Measurements from ENCODE around the gene MUCL1.
"Not testable (repeated sequence)": the region's sequence is repeated elsewhere in the genome, so short reads cannot be mapped to it uniquely, and the experiment has no call there.

Gene MUCL1

GRCh38 chr12:54853933-54854538 lies at the start of gene MUCL1:
Gene MUCL1, plus strand, starts transcription at chr12:54854516. Its CDS starts 67 bp downstream, at chr12:54854583.
- DNase-seq = peak; percentile 73

DNA sequence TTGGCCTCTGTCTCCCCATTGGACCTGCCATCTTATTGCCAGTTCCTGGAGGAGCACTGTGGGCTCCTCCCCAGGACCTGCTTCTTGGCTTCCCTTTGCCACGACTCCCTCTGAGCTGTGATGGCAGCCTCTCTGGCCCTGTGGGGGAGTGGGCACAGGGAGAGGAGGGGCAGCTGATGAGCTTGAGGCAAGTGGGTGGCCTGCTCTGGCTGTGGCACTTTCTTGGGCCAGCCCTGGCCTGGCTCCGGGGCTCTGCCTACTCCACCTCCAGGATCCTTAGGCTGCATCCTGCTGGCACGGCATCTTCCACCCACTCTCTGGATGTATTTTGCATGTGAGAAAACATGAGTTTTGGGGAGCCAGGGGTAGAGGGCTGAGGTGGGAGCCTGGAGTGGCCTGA lies 32.6 kb upstream of the MUCL1 start:
- no peak for DNase-seq

GRCh38 chr12:54824402-54824801 lies 29.9 kb upstream of the MUCL1 start:
- no peak for DNase-seq

DNA sequence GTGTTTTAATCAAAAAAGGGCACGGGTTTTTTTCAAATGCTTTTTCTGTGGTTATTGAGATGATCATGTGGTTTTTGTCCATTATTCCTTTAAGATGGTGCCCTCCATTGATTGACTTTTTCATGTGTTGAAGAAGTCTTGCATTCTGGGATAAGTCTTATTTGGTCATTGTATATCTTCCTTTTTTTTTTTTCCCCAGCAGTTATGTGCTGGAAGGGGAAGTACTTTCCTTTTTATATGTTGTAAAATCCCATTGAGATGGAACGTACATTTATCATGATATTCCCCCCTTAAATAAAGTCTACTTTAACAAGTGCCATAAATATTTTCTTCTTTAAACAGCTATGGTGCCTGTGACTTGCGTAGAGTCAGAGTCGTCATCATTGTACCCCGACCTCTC lies 24.8 kb upstream of the MUCL1 start:
- DNase-seq = no peak

DNA sequence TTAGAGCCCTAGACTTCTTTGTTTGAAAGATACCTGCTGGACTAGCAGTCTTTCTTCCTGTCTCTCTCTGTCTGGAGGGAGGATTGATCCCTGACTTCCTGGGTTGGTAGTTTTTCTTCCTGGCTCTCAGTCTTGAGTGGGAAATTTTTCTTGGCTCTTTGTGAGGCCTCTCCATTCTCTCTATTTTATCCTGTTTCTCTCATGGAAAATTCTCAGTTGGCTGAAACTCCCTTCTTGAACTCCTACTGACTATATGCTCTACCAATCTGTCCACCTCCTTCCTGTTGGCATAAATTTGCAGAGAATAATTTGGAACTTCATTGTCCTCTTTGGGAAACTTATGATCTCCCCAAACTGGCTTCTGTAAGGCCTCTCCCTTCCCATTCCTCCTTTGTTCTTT lies 24.1 kb upstream of the MUCL1 start:
- no peak for DNase-seq

- DNase-seq = no peak
These were observed 22.7 kb upstream of the MUCL1 start for GRCh38 chr12:54831631-54832030.

DNA sequence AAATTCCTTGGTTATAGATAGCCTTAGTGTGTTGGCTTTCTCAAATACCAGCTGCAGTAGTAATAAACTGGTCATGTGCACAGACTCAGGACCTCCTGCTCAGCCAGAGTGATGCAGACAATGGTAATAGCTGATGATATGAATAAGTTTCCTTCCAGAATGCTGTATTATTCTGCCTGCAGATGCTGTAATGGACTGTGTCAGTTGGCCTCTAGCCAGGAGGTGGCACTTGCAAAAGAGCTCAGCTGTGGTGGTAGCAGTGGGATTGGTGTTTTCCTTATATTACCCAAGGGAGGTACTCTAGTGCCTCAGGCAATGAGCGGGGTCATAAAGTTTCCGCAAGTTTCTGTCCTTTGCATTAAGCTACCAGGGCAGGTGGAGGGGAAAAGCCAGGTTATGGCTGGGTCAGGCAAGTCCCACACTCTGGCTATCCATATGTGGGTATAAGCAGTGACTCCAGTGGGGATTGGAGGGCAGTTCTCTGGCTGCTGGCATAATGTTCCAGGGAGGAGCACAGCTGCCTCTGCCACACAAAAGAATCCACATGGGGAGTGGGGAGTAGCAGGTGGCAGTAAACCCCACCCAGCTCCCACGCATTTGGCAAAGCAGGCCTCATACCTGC lies 14.0 kb upstream of the MUCL1 start:
- DNase-seq = no peak

- DNase-seq = no peak
These were observed 3.1 kb downstream of the MUCL1 start for GRCh38 chr12:54857406-54857805.

DNA sequence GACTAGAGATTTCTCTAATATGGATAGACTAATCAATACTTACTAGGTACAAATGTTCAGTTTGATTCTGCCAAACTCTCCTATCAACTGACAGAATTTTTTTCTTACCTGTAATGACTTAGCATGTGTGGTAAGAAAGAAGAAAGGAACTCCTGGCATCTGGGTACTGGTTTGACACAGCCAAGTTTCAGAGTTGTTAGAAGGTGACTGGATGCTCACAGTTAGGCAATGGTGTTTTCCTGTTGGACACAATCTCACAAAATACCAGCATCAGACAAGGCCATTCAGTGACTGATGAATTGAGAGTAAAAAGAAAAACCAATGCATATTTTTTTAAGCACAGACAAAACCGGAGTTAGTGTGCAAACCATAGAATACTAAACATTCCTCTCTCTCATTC lies 4.2 kb downstream of the MUCL1 start:
- DNase-seq = no peak

DNA sequence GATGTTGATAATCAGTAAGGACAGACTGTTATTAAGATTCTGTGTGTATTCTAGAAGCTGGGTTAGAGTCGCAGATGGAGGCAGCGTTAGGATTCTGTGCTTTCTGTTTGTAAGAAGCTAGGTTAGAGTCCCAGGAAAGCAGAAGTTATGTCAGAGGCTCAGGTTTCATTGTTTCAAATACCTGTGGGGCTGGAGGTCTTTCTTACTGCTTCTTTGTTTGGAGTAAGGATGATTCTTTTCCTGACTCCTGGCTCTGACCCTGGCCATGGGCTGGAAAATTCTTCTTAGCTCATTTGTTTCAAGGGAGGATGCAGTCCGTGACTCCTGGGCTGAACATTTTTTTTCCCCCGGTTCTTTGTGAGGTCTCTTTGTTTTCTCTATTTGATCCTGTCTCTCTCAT lies 5.2 kb downstream of the MUCL1 start:
- no peak for DNase-seq

DNA sequence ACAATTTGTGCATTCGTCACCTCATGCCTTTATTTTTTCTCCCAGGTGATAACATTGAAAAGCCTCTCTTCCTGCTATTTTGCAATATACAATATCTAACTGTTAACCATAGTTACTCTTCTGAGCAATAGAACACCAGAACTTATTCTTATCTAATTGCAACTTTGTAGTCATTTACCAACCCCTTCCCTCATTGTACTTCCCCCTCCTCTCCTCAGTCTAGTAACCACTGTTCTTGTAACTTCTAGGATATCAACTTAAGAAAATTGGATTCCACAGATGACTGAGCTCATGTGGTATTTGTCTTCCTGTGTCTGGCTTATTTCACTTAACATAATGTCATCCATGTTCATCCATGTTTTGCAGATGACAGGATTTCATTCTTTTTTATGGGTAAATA lies 7.6 kb downstream of the MUCL1 start:
- no peak for DNase-seq

- DNase-seq = no peak
These were observed 9.8 kb downstream of the MUCL1 start for GRCh38 chr12:54863948-54864618.

DNA sequence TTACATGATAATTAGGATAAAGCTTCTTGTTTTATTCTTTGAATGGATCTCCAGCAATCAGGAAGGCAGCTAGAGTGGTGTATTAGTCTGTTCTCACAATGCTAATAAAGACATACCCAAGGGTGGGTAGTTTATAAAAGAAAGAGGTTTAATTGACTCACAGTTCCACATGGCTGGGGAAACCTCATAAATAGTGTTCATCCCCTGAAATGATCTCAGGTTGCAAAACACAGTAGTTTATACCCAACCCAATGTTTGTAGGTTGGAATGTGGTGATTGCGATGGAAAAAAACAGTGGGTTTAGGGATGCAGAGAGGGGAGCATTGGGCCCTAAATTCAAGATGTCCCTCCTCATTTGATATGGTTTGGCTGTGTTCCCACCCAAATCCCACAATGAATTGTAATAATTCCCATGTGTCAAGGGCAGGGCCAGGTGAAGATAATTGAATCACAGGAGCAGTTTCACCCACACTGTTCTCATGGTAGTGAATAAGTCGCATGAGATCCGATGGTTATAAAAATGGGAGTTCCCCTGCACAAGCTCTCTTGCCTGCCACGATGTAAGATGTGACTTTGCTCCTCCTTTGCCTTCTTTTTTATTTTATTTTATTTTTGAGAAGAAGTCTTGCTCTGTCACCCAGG lies 11.5 kb downstream of the MUCL1 start:
- DNase-seq = no peak

DNA sequence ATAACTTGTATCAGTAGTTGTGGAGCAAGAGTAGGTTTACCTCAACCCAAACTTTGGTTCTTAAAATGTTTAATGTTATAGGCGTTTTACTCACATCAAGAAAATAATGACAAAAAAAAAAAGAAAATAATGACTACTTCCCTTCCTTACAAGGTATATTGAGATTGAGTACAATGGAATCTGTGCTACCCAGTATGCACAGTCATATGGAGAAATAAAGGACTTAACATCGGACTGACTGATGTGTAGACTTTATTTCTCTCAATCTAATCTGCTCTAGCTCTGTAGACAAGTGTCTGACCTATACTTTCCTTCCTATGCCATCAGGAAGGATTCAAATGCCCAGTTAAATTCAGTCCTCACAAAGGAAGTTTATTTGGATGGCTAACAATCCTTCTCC lies 14.4 kb downstream of the MUCL1 start:
- DNase-seq = no peak

- no peak for DNase-seq
These were observed 15.7 kb downstream of the MUCL1 start for GRCh38 chr12:54870048-54870447.

DNA sequence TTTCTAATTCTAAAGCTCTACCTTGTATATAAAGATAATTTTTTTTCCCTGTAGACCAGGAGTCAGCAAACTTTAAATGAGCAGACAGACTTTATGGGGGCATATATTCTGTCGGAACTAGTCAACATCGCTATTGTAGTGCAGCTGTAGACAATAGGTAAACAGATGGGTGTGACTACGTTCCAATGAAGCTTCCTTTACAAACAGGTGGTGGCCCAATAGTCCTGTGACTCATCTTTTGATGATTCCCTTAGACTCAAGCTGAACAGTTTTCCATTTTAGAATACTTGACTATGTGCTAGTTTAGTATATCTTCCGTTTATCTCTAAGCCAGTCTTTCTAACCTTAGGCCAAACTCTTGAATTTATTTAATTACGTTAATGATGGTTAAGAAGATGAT lies 16.3 kb downstream of the MUCL1 start:
- no peak for DNase-seq

- no peak for DNase-seq
These were observed 24.8 kb downstream of the MUCL1 start for GRCh38 chr12:54879150-54879549.

- no peak for DNase-seq
These were observed 25.3 kb downstream of the MUCL1 start for GRCh38 chr12:54879579-54879978.

DNA sequence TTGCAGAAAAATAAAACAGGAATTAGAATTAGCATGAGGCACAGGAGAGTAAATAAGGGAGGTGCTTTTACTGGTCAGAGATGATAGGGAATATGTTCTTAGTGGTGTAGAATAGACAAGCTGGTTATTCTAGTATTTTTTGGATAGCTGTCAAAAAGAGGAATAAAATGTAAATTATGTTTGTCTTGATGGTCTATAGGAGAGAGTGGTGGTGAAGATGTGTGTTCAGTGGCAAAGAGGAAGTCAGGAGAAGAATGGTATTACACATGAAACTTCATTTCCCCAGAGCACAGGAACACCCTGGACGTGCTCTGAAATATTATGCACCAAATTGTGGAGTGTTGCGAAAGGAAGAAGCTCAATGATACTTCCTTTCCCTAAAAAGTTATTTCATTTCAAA lies 27.8 kb downstream of the MUCL1 start:
- DNase-seq = no peak

GRCh38 chr12:54882597-54882996 lies 28.3 kb downstream of the MUCL1 start:
- DNase-seq = not testable (repeated sequence)

DNA sequence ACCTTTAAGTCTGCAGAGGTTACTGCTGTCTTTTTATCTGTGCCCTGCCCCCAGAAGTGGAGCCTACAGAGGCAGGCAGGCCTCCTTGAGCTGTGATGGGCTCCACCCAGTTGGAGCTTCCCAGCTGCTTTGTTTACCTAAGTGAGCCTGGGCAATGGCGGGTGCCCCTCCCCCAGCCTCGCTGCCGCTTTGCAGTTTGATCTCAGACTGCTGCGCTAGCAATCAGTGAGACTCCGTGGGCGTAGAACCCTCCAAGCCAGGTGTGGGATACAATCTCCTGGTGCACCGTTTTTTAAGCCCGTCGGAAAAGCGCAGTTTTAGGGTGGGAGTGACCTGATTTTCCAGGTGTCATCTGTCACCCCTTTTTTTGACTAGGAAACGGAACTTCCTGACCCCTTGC lies 34.1 kb downstream of the MUCL1 start:
- DNase-seq = not testable (repeated sequence)

DNA sequence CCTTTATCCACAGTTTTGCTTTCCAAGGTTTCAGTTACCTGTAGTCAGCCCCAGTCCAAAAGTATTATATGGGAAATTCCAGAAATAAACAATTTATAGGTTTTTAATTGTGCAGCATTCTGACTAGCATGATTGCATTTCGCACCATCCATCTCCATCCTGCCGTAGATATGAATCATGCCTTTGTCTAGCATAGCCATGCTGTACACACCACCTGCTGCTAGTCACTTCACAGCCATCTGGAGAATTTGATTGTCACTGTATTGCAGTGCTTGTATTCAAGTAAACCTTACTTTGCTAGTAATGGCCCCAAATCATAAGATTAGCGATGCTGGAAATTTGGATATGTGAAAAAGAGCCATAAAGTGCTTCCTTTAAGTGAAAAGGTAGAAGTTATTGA lies 36.0 kb downstream of the MUCL1 start:
- DNase-seq = no peak

DNA sequence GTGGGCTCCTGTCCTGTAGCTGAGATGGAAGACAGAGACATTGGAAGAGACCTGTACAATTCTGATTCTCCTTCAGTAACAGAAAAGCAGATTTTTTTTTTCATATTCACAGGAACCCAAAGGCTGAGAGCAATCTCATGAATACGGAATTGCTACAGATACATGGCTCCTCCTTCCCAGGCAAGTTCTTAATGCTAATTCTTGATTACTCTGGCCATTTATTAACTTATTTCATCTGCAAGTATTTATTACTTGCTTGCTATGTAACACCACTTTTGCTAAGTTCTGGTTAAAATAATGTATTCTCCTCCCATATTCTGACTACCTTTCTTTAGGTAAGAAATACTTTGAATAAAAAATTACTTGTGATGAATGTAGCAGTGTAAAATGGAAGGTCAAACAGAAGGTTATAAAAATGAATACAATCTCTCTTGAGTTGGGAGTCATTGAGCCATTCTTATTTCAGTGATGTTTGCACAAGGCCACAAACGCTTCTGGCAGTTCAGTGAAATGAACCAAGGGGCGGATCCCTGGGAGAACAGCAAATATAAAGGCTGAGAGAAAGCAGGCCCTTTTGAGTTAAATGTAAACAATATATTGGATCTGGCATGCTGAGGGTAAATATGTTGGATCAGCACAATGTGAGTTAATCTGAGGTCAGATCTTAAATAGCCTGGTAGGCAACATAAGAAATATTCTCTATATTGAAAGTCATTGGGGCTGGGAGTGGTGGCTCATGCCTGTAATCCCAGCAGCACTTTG lies 37.6 kb downstream of the MUCL1 start:
- DNase-seq = no peak
